ENCODE data around the gene CFAP77. TPM values are rescaled to one million over a fixed set of nuclear protein-coding genes. Genes with fewer than 3 reads are reported as not detected.

CFAP77 gene
- total and polyA plus RNA-seq, 2 of the 8 experiments (the other 6 are each of a cell fraction or from before 2014, with no cell fraction given), result 0.63 to 0.97 TPM

DNA sequence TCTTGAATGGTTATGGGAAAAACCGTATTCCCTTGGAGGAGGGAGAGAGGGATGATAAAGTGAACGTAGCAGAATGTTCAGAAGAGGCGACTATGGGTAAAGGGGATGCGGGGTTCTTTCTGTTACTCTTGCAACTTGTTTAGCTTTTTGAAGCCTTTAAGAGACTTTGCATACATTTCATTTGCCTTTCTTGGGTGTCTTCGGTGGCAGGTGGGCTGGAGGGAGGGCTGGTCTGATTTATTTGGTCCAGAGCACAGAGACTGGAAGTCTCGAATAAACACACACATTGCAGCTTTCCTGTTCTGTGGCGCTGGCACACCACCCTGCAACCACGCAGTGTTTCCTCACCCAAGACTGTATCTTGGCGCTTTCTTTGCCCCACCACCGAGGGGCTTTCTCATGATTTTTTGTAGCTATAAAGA lies 26.5 kb upstream of the CFAP77 start:
- Histone ChIP-seq H3K23me2 (ENCODE audit: low read depth, low read length) (no peaks in the 10 kb centered on the region), H2BK5ac (ENCODE audit: low read depth, low read length) (no peak overlapping the region), H2BK120ac (replicated peaks; ENCODE audit: low read depth, low read length) (no peak overlapping the region), H2BK15ac (ENCODE audit: low read length) (no peak overlapping the region), H3K14ac (ENCODE audit: insufficient read length) (no peak overlapping the region), H3K4me3 (ENCODE audit: extremely low read depth in 1 of 4, insufficient read depth in 2 of 4, low read depth in 3 of 4, low read length in 4 of 4) (no peak overlapping the region), H4K5ac (ENCODE audit: insufficient read length, low read depth, low read length) (no peak overlapping the region), H2BK20ac (ENCODE audit: low read length) (no peak overlapping the region), H3K4me2 (ENCODE audit: insufficient read depth in 1 of 2, low read depth in 2 of 2, low read length in 2 of 2) (no peak overlapping the region), H3K56ac (replicated peaks; ENCODE audit: insufficient read length, low read depth, low read length) (no peak overlapping the region), H3K18ac (ENCODE audit: extremely low read depth, low read length) (no peak overlapping the region), H3K36me3 (ENCODE audit: control insufficient read depth in 2 of 4, insufficient read depth in 4 of 4, low read length in 3 of 4) (peaks cover 25 to 71% (median 46%) of the 10 kb centered on the region in 4 experiments; a peak in 7 of 8 replicates), H4K20me1 (replicated peaks in 1 of 2; ENCODE audit: control insufficient read depth in 1 of 2, insufficient read depth in 2 of 2, low read length in 2 of 2) (no peaks in the 10 kb centered on the region), H3K9ac (replicated peaks in 1 of 4; ENCODE audit: extremely low read depth in 1 of 4, low read depth in 3 of 4, low read length in 3 of 4) (no peak overlapping the region), H3K27me3 (replicated peaks in 1 of 4; ENCODE audit: control insufficient read depth in 3 of 4, extremely low read depth in 1 of 4, insufficient read depth in 3 of 4, low read length in 3 of 4) (no peaks in the 10 kb centered on the region), H3K4me1 (replicated peaks in 1 of 4; ENCODE audit: control insufficient read depth in 3 of 4, insufficient read depth in 4 of 4, low read length in 3 of 4) (no peaks in the 10 kb centered on the region), H3K27ac (ENCODE audit: low read depth, low read length) (no peak overlapping the region), H4K91ac (replicated peaks; ENCODE audit: insufficient read length, low read length) (no peak overlapping the region), H2AFZ (ENCODE audit: low read length) (no peak overlapping the region), H3K79me2 (ENCODE audit: control insufficient read depth in 1 of 2, insufficient read depth in 2 of 2, low read length in 2 of 2) (no peaks in the 10 kb centered on the region), H3K4ac (replicated peaks; ENCODE audit: insufficient read length, low read depth, low read length) (no peak overlapping the region), H2AK5ac (ENCODE audit: low read depth, low read length) (no peak overlapping the region), H3K9me3 (ENCODE audit: insufficient read depth in 2 of 2, low read depth in 1 of 2, low read length in 1 of 2) (peaks cover 2% of the 10 kb centered on the region in 2 experiments; a peak in 2 of 4 replicates), H2BK12ac (ENCODE audit: low read depth, low read length) (no peak overlapping the region), H4K8ac (ENCODE audit: extremely low read depth, insufficient read depth, low read length) (no peak overlapping the region), H3K79me1 (ENCODE audit: low read depth, low read length) (no peaks in the 10 kb centered on the region), H3K23ac (ENCODE audit: insufficient read length) (no peak overlapping the region)
- 92% methylated on average over 10 of the region's 10 CpGs; no CpG with 5 or more reads in 1 of the 2 experiments for WGBS, 2 experiments (ENCODE audit: extremely low coverage in 1 of 2, insufficient coverage in 1 of 2, insufficient read length in 1 of 2, insufficient replicate concordance in 2 of 2, low coverage in 1 of 2, low lambda C conversion rate in 2 of 2, missing lambda C conversion rate in 1 of 2)
- TF ChIP-seq BCL11A (IDR thresholded peaks at IDR 0.05; ENCODE audit: low read depth in 2 of 2, low read length in 2 of 2) (no peak), TAF7 (optimal IDR thresholded peaks at IDR 0.05; ENCODE audit: borderline replicate concordance, low read depth, low read length) (no peak), RNF2 (IDR thresholded peaks at IDR 0.05; ENCODE audit: borderline replicate concordance, low read depth, low read length, missing control alignments, poor library complexity, severe bottlenecking) (no peak), MAFK (IDR thresholded peaks at IDR 0.05; ENCODE audit: low read depth, low read length) (no peak), BRCA1 (IDR thresholded peaks at IDR 0.05; ENCODE audit: low read depth, low read length) (no peak), CBX8 (IDR thresholded peaks at IDR 0.05; ENCODE audit: borderline replicate concordance, low read depth, low read length) (no peak), KDM5A (IDR thresholded peaks at IDR 0.05; ENCODE audit: low read length) (no peak), RFX5 (IDR thresholded peaks at IDR 0.05; ENCODE audit: borderline replicate concordance, low read depth, low read length) (no peak), POLR2A (IDR thresholded peaks at IDR 0.05; ENCODE audit: control extremely low read depth in 1 of 2, low read depth in 2 of 2, low read length in 2 of 2) (no peak), CHD2 (IDR thresholded peaks at IDR 0.05; ENCODE audit: low read length) (no peak)
- TF ChIP-seq, protein P1, sequence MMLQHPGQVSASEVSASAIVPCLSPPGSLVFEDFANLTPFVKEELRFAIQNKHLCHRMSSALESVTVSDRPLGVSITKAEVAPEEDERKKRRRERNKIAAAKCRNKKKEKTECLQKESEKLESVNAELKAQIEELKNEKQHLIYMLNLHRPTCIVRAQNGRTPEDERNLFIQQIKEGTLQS (IDR thresholded peaks at IDR 0.05; ENCODE audit: insufficient read depth, low read depth, low read length), result no peak
- ChIA-PET CTCF (ENCODE audit: partially characterized antibody) (interaction anchor here (0.6 kb wide), 1 partner anchor 76 kb away, joined by 3 read pairs; no protein-coding TSS in a partner anchor), POLR2A (ENCODE audit: partially characterized antibody) (interaction anchor here (1.4 kb wide), 1 partner anchor 34 kb away, joined by 5 read pairs; no protein-coding TSS in a partner anchor)
- DNase-seq (ENCODE audit: low read depth in 1 of 2, low spot score in 2 of 2) (no peak), FAIRE-seq (no peak)

Measured in H1 (cell line).